ENCODE measurements around the gene ELF5. TPM values are rescaled to one million over a fixed set of nuclear protein-coding genes. Genes with fewer than 3 reads are reported as not detected.

The ELF5 gene
- total and polyA plus RNA-seq, 11 donors, result not detected

DNA sequence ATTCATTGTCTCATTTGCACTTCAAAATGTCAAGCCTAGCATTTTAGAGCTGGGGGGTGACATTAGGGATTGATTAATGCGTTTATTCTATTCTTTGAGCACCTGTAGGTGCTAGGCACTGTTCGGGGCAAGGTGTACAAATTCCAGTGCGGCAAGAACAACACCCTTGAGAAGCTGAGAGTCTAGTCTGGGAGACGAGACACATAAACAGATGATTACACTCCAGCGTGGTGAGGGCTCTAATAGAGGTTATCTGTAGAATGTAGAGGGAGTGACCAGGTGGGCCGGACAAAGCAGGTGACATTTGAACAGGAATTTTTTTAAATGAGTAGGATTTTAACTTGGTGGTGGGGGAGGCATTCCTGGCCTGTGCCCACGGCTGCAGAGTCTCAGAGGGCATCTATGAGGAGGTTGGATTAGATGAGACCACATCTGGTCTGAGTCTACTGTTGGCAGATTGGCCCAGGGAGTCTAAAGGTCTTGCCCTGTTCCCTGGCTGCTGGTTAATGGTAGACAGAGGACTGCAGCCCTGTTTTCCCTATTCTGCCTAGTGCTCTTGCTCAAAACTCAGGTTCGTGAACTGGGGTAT, 73.9 kb downstream of the ELF5 start:
- TF ChIP-seq POLR2A (IDR thresholded peaks at IDR 0.05) (no peak), CTCF (IDR thresholded peaks at IDR 0.05) (no peak)
- H3K27me3 ChIP-seq, result no peaks in the 10 kb centered on the region
- WGBS, 4 donors, result 21 to 46% (median 26%) methylated on average over 8 of the region's 8 CpGs
- no peaks in the 10 kb centered on the region for H3K9me3 ChIP-seq
- H3K4me1 ChIP-seq, result peaks cover 0 to 54% (median 36%) of the 10 kb centered on the region in 12 donors
- peaks cover 0 to 5% (median 0%) of the 10 kb centered on the region in 9 donors for H3K36me3 ChIP-seq
- DNase-seq, result no peak
- no peak for ATAC-seq
- H3K27ac ChIP-seq, result peak overlapping the region; percentile 74 to 99 (median 94)
- peak overlapping the region; percentile 55 to 99 (median 74) for H3K4me3 ChIP-seq
- intact Hi-C loops (cut with DNase I), result no loop called here

GRCh38 chr11:34438529-34439507, 74.8 kb downstream of the ELF5 start, which contains the start of gene CAT:
CAT (plus strand) TSS chr11:34438934; CDS start chr11:34439014, 80 bp downstream.
- intact Hi-C loops (cut with DNase I), result no loop called here
- peak within 1 kb of the TSS; percentile 55 to 99 (median 74) for H3K4me3 ChIP-seq

GRCh38 chr11:34437224-34438125, 76.1 kb downstream of the ELF5 start:
- Histone ChIP-seq H3K4me3 (peak overlapping the region in 10 of 12 donors; percentile 55 to 99 (median 74)), H3K27ac (peak overlapping the region in 7 of 12 donors; percentile 87 to 99 (median 95)), H3K4me1 (peaks cover 0 to 42% (median 23%) of the 10 kb centered on the region in 12 donors), H3K27me3 (no peaks in the 10 kb centered on the region), H3K9me3 (no peaks in the 10 kb centered on the region), H3K36me3 (peaks cover 0 to 5% (median 0%) of the 10 kb centered on the region in 9 donors)
- DNase-seq, result no peak
- no peak for ATAC-seq
- intact Hi-C loops (cut with DNase I), result no loop called here
- WGBS, 4 donors, result 90 to 98% (median 95%) methylated on average over 2 of the region's 2 CpGs
- no peak for TF ChIP-seq CTCF (IDR thresholded peaks at IDR 0.05)
- no peak for TF ChIP-seq POLR2A (IDR thresholded peaks at IDR 0.05)

More at GRCh38 chr11:34438529-34439507, 74.8 kb downstream of the ELF5 start, which contains the start of gene CAT:
- peak within 1 kb of the TSS; percentile 74 to 99 (median 94) for H3K27ac ChIP-seq
- peak; percentile 97 to 99 (median 99) for DNase-seq
- no peaks in the 10 kb centered on the region for H3K9me3 ChIP-seq
- ATAC-seq, result peak; percentile 99
- H3K4me1 ChIP-seq, result peaks cover 0 to 47% (median 30%) of the 10 kb centered on the region in 12 donors
- no peaks in the 10 kb centered on the region for H3K27me3 ChIP-seq
- 0 to 2% (median 1%) methylated on average over 18 to 62 of the region's 62 CpGs for WGBS, 4 donors
- TF ChIP-seq POLR2A (IDR thresholded peaks at IDR 0.05) (peak in 1 of 2 donors; percentile 94), CTCF (IDR thresholded peaks at IDR 0.05) (no peak)
- peaks cover 0 to 5% (median 0%) of the 10 kb centered on the region in 9 donors for H3K36me3 ChIP-seq
